Islet precursor cell (in vitro differentiated cells): Measurements from ENCODE around the gene DIP2B.
"Not testable (repeated sequence)": the region's sequence is repeated elsewhere in the genome, so short reads cannot be mapped to it uniquely, and the experiment has no call there.

Source experiments
- DNase-seq: peaks from one replicate; pipeline ENCODE4 v3.0.0-alpha.2; 2018

Gene DIP2B

DNA sequence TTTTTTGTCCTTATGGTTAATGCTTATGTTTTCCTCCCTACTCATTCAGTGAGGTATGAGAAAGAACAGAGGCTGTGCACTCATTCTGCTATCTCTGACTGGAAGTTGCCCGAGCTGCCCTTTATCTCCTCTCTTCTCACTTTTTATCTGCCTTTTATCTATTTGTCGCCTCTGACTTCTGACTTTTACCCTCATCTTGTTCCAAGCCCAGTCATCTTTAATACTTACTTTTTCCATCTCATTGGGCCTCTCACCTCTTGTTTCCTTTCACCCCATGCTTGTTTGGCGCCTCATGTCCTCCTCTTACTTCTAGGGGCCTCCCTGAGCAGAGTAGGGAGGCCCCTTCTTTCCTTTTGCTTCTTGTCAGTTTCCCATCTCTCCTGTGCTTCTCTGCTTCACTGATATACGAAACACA, 50.7 kb downstream of the DIP2B start:
- no peak for DNase-seq

- no peak for DNase-seq
These were observed 51.5 kb downstream of the DIP2B start for GRCh38 chr12:50556273-50556672.

DNA sequence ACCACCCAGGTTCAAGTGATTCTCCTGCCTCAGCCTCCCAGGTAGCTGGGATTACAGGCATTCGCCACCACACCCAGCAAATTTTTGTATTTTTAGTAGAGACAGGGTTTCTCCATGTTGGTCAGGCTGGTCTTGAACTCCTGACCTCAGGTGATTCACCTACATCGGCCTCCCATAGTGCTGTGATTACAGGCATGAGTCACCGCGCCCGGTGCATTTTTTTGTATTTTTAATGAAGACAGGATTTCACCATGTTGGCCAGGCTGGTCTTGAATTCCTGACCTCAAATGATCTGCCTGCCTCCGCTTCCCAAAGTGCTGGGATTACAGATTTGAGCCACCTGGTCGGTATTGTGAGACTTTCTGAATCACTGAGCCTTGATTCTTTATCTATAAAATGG, 52.0 kb downstream of the DIP2B start:
- DNase-seq: not testable (repeated sequence)

- DNase-seq: no peak
These were observed 52.6 kb downstream of the DIP2B start for GRCh38 chr12:50557421-50557820.

DNA sequence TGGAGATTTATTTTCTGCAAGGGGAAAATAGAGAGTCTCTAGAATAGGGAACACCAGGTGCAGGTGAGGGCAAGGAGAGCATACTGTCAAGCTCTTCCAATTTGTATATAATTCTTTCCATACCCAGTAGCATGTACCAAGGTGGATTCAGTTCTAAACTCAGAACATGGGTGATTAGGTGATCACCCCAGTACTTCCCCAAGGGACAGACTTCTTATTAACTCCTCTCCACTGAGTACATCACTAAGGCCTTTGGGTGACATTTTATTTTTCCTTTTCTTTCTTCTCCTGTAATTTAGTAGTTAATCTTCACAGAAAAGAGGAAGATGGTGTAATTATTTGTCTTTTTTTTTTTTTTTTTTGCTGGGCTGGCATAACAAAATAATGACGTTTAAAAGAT, 54.2 kb downstream of the DIP2B start:
- no peak for DNase-seq

- no peak for DNase-seq
These were observed 58.0 kb downstream of the DIP2B start for GRCh38 chr12:50562520-50563433.

GRCh38 chr12:50563434-50563787, 58.6 kb downstream of the DIP2B start:
- no peak for DNase-seq

DNA sequence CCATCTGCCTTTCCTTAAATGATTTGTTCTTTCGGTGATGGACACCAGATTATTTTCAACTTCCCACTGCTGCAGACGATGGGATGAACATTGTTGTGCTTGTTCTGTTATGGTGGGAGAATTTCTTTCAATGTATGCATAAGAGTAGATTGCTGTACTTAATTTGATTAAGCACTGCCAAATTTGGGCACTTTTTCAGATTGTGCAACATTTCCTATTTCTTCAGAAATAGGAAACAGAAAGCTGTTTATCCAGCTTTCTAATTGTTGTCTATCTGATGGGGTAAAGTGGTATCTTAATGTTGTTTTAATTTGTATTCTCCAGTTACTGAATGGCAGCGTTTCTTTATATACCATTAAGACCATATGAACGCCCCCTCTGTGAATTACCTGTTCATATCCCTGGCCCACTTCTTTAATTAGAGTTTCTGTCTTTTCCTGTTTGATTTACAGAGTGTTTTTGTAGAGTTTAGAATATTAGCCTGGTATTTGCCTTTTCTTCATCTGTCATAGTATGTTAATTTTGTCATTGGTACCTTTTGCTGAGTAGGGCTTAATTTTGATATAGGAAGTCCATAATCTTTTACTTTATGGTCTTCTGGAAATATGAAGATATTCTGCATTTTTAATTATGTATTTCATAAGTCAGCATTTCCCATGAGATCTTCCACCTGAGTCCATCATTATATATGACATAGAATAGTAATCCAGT, 59.6 kb downstream of the DIP2B start:
- no peak for DNase-seq

DNA sequence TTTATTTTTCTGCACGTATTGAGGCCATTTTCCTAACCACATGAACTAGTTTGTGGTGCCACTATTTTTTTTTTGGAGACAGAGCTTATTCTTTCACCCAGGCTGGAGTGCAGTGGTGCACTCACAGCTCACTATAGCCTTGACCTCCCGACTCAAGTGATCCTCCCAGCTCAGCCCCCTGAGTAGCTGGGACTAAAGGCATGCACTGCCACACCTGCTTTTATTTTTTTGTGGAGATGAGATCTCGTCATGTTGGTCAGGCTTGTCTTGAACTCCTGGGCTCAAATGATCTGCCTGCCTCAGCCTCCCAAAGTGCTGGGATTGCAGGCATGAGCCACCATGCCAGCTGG, 60.1 kb downstream of the DIP2B start:
- no peak for DNase-seq

- DNase-seq: no peak
These were observed 61.3 kb downstream of the DIP2B start for GRCh38 chr12:50566066-50566465.

DNA sequence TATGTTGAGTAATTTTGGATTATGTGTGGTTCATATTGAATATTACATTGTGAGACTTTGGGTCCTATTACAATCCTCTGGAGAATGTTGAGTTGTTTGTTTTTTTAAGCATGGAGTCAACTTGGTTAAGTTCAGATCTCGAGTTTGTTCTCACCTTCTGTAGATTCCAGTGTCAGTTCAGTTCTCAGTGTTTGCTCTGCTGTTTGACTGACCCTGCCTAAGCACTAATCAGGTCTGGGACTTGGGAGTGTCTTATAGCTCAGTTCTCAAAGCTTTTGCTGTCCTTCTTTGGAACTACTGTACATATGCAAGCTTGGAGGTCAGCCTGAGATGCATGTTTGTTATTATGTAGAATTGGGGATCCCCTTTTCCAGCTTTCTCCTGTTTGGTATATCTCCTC, 63.1 kb downstream of the DIP2B start:
- DNase-seq: no peak

DNA sequence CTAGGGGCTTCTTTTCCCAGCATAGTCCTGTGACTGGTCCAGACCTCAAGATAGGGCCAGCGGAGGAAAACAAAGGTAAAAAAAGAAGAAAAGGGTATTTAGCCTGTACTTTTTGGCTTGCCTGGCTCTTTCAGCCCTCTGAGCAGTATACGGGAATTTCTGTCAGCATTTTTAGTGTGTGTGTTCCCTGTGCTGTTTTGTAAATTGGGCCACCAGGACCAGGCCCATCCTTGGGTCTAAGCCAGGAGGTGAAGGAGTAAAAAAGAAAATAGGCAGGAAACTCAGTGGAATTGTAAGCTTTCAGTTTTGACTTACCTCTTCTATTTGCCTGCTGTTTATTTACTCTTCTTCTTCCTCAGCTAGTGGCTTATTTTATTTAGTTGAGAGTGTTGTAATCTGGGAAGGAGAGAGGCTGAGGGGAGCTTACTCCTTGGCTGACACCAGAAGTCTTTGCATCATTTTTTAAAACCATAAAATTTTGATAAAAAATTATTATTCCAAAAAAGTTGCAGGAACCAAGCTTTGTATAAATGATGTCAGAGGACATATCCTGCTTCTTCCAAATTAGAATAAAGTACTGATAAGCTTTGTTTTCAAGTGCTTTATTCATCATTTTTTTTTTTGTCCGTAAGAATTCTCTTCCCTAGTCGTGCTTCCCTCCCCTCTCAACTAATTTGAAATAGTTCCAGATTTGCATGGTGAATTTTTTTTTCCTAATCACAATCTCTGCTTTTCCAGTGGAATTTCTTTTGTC, 63.7 kb downstream of the DIP2B start:
- DNase-seq: no peak

GRCh38 chr12:50569321-50569720, 64.5 kb downstream of the DIP2B start:
- DNase-seq: no peak

DNA sequence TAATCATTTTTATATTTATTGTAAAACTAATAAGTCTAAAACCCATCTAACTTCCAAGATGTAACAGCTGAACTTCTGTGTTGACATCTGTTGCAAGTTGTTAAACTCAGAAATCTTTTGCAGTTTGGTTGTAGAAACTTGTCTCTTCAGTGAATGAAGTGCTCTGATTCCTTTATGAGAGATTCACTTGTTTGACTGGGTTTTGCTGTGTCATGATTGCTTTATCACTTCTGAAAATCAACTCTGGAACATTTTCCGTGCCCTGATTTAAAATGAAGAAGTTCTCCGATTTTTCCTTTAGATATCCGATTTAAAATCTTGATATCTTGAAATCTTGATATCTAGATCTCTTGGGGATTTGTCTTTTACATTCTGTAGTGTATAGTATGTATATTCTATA, 65.1 kb downstream of the DIP2B start:
- DNase-seq: no peak

DNA sequence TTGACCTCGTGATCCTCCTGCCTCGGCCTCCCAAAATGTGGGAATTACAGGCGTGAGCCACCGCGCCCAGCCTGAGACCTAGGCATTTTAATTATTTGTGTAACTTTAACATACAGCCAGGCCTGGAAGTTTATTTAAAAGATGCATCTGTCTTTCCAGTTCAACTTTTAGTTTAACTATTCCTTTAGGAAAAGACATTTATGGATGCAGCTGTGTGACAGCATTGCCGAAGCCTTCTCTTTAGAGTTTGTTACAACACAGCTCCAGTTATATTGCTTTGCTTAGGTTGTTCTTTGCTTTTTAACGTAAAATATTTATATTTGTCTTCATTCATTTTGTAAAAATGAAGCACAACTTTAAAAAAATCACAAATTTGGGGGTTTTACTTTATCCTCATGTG, 67.0 kb downstream of the DIP2B start:
- peak; percentile 24 for DNase-seq

- peak; percentile 50 for DNase-seq
These were observed 67.5 kb downstream of the DIP2B start for GRCh38 chr12:50572287-50572686.

DNA sequence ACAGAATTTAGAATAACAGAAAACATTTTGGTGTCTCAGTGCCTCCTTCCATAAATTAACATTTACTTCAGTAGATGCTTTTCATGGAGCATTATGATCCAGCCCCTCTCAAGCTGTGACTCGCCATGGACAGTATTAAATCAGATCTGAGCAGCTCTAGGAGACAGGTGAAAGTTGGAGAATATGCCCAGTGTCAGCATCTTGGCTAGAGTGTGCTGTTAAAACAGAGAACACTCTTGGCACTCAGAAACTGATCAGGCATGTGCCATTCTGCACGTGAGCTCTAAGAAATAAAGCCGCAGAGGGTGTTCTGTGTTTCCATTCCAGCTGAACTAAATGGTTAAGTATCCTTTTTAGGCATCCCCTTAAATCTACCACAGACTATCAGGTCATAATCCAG, 68.0 kb downstream of the DIP2B start:
- peak; percentile 49 for DNase-seq

- peak; percentile 53 for DNase-seq
These were observed 68.5 kb downstream of the DIP2B start for GRCh38 chr12:50573271-50573670.

- DNase-seq: peak; percentile 62
These were observed 70.0 kb downstream of the DIP2B start for GRCh38 chr12:50574601-50575348.

- peak; percentile 49 for DNase-seq
These were observed 75.0 kb downstream of the DIP2B start for GRCh38 chr12:50579757-50580267.

DNA sequence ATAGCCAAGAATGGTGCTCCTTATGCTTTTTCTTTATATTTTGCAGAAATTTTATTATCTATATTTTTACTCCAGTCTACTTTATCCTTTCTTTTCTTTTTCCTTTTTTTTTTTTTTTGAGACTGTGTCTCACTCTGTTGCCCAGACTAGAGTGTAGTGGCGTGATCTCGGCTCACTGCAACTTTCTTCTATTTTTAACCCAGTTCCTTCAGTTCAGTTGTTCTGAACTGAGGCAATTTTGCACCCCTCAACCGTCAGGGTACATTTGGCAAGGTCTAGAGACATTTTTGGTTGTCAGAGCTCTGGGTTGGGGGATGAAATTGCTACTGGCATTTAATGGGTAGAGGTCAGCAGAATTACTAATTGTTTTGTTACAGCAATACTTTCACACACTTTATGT, 75.7 kb downstream of the DIP2B start:
- DNase-seq: peak; percentile 25
